ENCODE data around the gene BSX. TPM values are rescaled to one million over a fixed set of nuclear protein-coding genes. Genes with fewer than 3 reads are reported as not detected.

BSX gene
- total RNA-seq, 3 donors from 2014 or later (not counting 1 experiment from before 2014, with no cell fraction given) = not detected

- H3K4me3 ChIP-seq (ENCODE audit: low read length) = no peak overlapping the region
- WGBS (ENCODE audit: insufficient coverage) = 89% methylated on average over 8 of the region's 9 CpGs
- H3K27me3 ChIP-seq (ENCODE audit: control insufficient read depth, insufficient read depth, low read length) = no peaks in the 10 kb centered on the region
- no peak overlapping the region for H3K4me3 Mint-ChIP-seq
- no peaks in the 10 kb centered on the region for H3K9me3 Mint-ChIP-seq
- H3K27me3 Mint-ChIP-seq (ENCODE audit: low read depth in 2 of 2) = peaks cover 8 to 15% of the 10 kb centered on the region in 2 donors
- no peak overlapping the region for H3K27ac Mint-ChIP-seq
- TF ChIP-seq, protein P1, sequence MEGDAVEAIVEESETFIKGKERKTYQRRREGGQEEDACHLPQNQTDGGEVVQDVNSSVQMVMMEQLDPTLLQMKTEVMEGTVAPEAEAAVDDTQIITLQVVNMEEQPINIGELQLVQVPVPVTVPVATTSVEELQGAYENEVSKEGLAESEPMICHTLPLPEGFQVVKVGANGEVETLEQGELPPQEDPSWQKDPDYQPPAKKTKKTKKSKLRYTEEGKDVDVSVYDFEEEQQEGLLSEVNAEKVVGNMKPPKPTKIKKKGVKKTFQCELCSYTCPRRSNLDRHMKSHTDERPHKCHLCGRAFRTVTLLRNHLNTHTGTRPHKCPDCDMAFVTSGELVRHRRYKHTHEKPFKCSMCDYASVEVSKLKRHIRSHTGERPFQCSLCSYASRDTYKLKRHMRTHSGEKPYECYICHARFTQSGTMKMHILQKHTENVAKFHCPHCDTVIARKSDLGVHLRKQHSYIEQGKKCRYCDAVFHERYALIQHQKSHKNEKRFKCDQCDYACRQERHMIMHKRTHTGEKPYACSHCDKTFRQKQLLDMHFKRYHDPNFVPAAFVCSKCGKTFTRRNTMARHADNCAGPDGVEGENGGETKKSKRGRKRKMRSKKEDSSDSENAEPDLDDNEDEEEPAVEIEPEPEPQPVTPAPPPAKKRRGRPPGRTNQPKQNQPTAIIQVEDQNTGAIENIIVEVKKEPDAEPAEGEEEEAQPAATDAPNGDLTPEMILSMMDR (IDR thresholded peaks at IDR 0.05) = no peak
- no peaks in the 10 kb centered on the region for H3K36me3 ChIP-seq (ENCODE audit: control insufficient read depth, insufficient read depth, low read length)
- H3K36me3 Mint-ChIP-seq = no peaks in the 10 kb centered on the region
- ATAC-seq (no peak), DNase-seq (no peak)
- intact Hi-C loops (cut with micrococcal nuclease) = no loop called here
- no peaks in the 10 kb centered on the region for H3K9me3 ChIP-seq (ENCODE audit: control insufficient read depth, insufficient read depth, low read length)
- H3K27ac ChIP-seq (ENCODE audit: low read length) = no peak overlapping the region
- peaks cover 7% of the 10 kb centered on the region in 2 donors for H3K4me1 Mint-ChIP-seq
- H3K4me1 ChIP-seq (ENCODE audit: control insufficient read depth, insufficient read depth, low read length) = peaks cover 4% of the 10 kb centered on the region
These were observed 37.1 kb upstream of the BSX start for GRCh38 chr11:123018702-123019101.

DNA sequence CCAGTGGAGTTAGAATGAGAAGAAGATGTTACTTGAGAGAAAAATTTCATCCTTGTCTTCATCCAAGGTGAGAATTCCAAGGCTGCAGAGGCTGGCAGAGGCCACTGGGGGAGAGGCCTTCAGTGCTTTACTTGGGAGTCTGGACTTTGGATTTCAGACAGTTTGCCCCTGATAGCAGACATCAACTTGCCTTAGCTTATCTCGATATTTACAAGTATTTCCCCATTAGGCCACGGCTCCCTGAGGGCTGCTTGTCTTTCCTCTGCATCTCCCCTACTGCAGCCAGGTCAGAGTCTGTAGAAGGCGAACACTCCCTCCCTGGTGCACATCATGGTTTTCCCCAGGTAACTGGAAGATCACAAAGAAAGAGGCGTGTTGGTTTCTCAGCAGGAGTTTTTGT, 29.9 kb upstream of the BSX start:
- peaks cover 11 to 18% of the 10 kb centered on the region in 2 donors for H3K27me3 Mint-ChIP-seq (ENCODE audit: low read depth in 2 of 2)
- no peaks in the 10 kb centered on the region for H3K9me3 Mint-ChIP-seq
- Histone ChIP-seq H3K27me3 (ENCODE audit: control insufficient read depth, insufficient read depth, low read length) (no peaks in the 10 kb centered on the region), H3K4me1 (ENCODE audit: control insufficient read depth, insufficient read depth, low read length) (no peaks in the 10 kb centered on the region), H3K4me3 (ENCODE audit: low read length) (no peak overlapping the region), H3K9me3 (ENCODE audit: control insufficient read depth, insufficient read depth, low read length) (no peaks in the 10 kb centered on the region), H3K27ac (ENCODE audit: low read length) (no peak overlapping the region), H3K36me3 (ENCODE audit: control insufficient read depth, insufficient read depth, low read length) (no peaks in the 10 kb centered on the region)
- no peaks in the 10 kb centered on the region for H3K36me3 Mint-ChIP-seq
- WGBS (ENCODE audit: insufficient coverage) = 80% methylated on average over 4 of the region's 4 CpGs
- no peak overlapping the region for H3K27ac Mint-ChIP-seq
- DNase-seq = no peak
- intact Hi-C loops (cut with micrococcal nuclease) = no loop called here
- no peaks in the 10 kb centered on the region for H3K4me1 Mint-ChIP-seq
- TF ChIP-seq, protein P1 (IDR thresholded peaks at IDR 0.05) = no peak
- ATAC-seq = no peak
- no peak overlapping the region for H3K4me3 Mint-ChIP-seq

GRCh38 chr11:123006860-123007542, 25.4 kb upstream of the BSX start:
- TF ChIP-seq, protein P1 (IDR thresholded peaks at IDR 0.05) = no peak
- Histone ChIP-seq H3K9me3 (ENCODE audit: control insufficient read depth, insufficient read depth, low read length) (no peaks in the 10 kb centered on the region), H3K4me1 (ENCODE audit: control insufficient read depth, insufficient read depth, low read length) (no peaks in the 10 kb centered on the region), H3K4me3 (ENCODE audit: low read length) (no peak overlapping the region), H3K36me3 (ENCODE audit: control insufficient read depth, insufficient read depth, low read length) (no peaks in the 10 kb centered on the region), H3K27ac (ENCODE audit: low read length) (no peak overlapping the region), H3K27me3 (ENCODE audit: control insufficient read depth, insufficient read depth, low read length) (no peaks in the 10 kb centered on the region)
- Mint-ChIP-seq H3K4me1 (no peaks in the 10 kb centered on the region), H3K27me3 (ENCODE audit: low read depth in 2 of 2) (peaks cover 0 to 7% of the 10 kb centered on the region in 2 donors), H3K27ac (no peak overlapping the region), H3K4me3 (no peak overlapping the region), H3K9me3 (no peaks in the 10 kb centered on the region), H3K36me3 (no peaks in the 10 kb centered on the region)
- ATAC-seq (no peak), DNase-seq (no peak)
- 92% methylated on average over 5 of the region's 5 CpGs for WGBS (ENCODE audit: insufficient coverage)
- intact Hi-C loops (cut with micrococcal nuclease) = no loop called here

GRCh38 chr11:123000721-123001120, 19.1 kb upstream of the BSX start:
- intact Hi-C loops (cut with micrococcal nuclease) = no loop called here
- Histone ChIP-seq H3K27ac (ENCODE audit: low read length) (no peak overlapping the region), H3K4me3 (ENCODE audit: low read length) (no peak overlapping the region), H3K4me1 (ENCODE audit: control insufficient read depth, insufficient read depth, low read length) (no peaks in the 10 kb centered on the region), H3K36me3 (ENCODE audit: control insufficient read depth, insufficient read depth, low read length) (no peaks in the 10 kb centered on the region), H3K9me3 (ENCODE audit: control insufficient read depth, insufficient read depth, low read length) (no peaks in the 10 kb centered on the region), H3K27me3 (ENCODE audit: control insufficient read depth, insufficient read depth, low read length) (no peaks in the 10 kb centered on the region)
- WGBS (ENCODE audit: insufficient coverage) = 78% methylated on average over 4 of the region's 5 CpGs
- Mint-ChIP-seq H3K27ac (no peak overlapping the region), H3K36me3 (no peaks in the 10 kb centered on the region), H3K4me3 (no peak overlapping the region), H3K4me1 (no peaks in the 10 kb centered on the region), H3K27me3 (ENCODE audit: low read depth in 2 of 2) (peaks cover 15 to 21% of the 10 kb centered on the region in 2 donors), H3K9me3 (no peaks in the 10 kb centered on the region)
- TF ChIP-seq, protein P1 (IDR thresholded peaks at IDR 0.05) = no peak
- DNase-seq = no peak
- ATAC-seq = no peak

Measured in natural killer cell (primary cell).